ENCODE measurements around the gene DNAL1. TPM values are rescaled to one million over a fixed set of nuclear protein-coding genes. Genes with fewer than 3 reads are reported as not detected.

Gene DNAL1
- total RNA-seq, 8 experiments from 2014 or later = 9.7 to 32.1 (median 12.2) TPM

- Histone ChIP-seq H3K4me1 (replicated peaks in 1 of 2) (peaks cover 35 to 39% of the 10 kb centered on the region in 2 donors), H3K27ac (no peak overlapping the region), H3K4me3 (no peak overlapping the region)
- in situ Hi-C loops (cut with MboI; ENCODE audit: low pct_unique_long_range_greater_than_20kb in 2 of 9, low sequenced_read_pairs in 9 of 9, unreplicated experiment in 9 of 9) = no loop called here
- peak in 2 of 8 experiments; percentile 9 to 22 for ATAC-seq (replicated peaks in 6 of 8)
- 17 to 78% (median 64%) methylated on average over 1 to 5 of the region's 6 CpGs; no CpG with 5 or more reads in 4 of the 10 experiments for WGBS, 10 experiments
Measured at GRCh38 chr14:73746520-73747378, 102.0 kb downstream of the DNAL1 start.

- H3K4me3 ChIP-seq = no peak overlapping the region
- ATAC-seq (replicated peaks in 6 of 8) = no peak
Measured at GRCh38 chr14:73747379-73748211, 102.8 kb downstream of the DNAL1 start.

GRCh38 chr14:73748858-73749357 is 104.1 kb downstream of the DNAL1 start:
- H3K4me3 ChIP-seq = no peak overlapping the region
- ATAC-seq (replicated peaks in 6 of 8) = no peak
- no peak overlapping the region for H3K27ac ChIP-seq
- H3K4me1 ChIP-seq (replicated peaks in 1 of 2) = peaks cover 25 to 29% of the 10 kb centered on the region in 2 donors
- in situ Hi-C loops (cut with MboI; ENCODE audit: low pct_unique_long_range_greater_than_20kb in 2 of 9, low sequenced_read_pairs in 9 of 9, unreplicated experiment in 9 of 9) = no loop called here
- 77 to 100% (median 93%) methylated on average over 3 to 6 of the region's 6 CpGs for WGBS, 10 experiments

More at GRCh38 chr14:73747379-73748211, 102.8 kb downstream of the DNAL1 start:
- Histone ChIP-seq H3K27ac (no peak overlapping the region), H3K4me1 (replicated peaks in 1 of 2) (peaks cover 27 to 31% of the 10 kb centered on the region in 2 donors)
- in situ Hi-C loops (cut with MboI; ENCODE audit: low pct_unique_long_range_greater_than_20kb in 2 of 9, low sequenced_read_pairs in 9 of 9, unreplicated experiment in 9 of 9) = no loop called here
- 41 to 100% (median 80%) methylated on average over 1 to 6 of the region's 9 CpGs for WGBS, 10 experiments

- H3K27ac ChIP-seq = no peak overlapping the region
- H3K4me1 ChIP-seq (replicated peaks in 1 of 2) = peaks cover 33 to 37% of the 10 kb centered on the region in 2 donors
- no peak for ATAC-seq (replicated peaks in 6 of 8)
- H3K4me3 ChIP-seq = no peak overlapping the region
- WGBS, 10 experiments = 26 to 83% (median 70%) methylated on average over 2 to 9 of the region's 11 CpGs; no CpG with 5 or more reads in 1 of the 10 experiments
- in situ Hi-C loops (cut with MboI; ENCODE audit: low pct_unique_long_range_greater_than_20kb in 2 of 9, low sequenced_read_pairs in 9 of 9, unreplicated experiment in 9 of 9) = no loop called here
Measured at GRCh38 chr14:73749706-73750530, 105.1 kb downstream of the DNAL1 start.

- Histone ChIP-seq H3K4me1 (replicated peaks in 1 of 2) (peaks cover 39 to 43% of the 10 kb centered on the region in 2 donors), H3K27ac (no peak overlapping the region), H3K4me3 (no peak overlapping the region)
- ATAC-seq (replicated peaks in 6 of 8) = no peak
- 58 to 100% (median 82%) methylated on average over 2 to 3 of the region's 3 CpGs; no CpG with 5 or more reads in 5 of the 10 experiments for WGBS, 10 experiments
- in situ Hi-C loops (cut with MboI; ENCODE audit: low pct_unique_long_range_greater_than_20kb in 2 of 9, low sequenced_read_pairs in 9 of 9, unreplicated experiment in 9 of 9) = no loop called here
Measured at GRCh38 chr14:73750531-73750901, 105.7 kb downstream of the DNAL1 start.

- Histone ChIP-seq H3K4me3 (no peak overlapping the region), H3K4me1 (replicated peaks in 1 of 2) (peaks cover 36 to 42% of the 10 kb centered on the region in 2 donors), H3K27ac (no peak overlapping the region)
- WGBS, 10 experiments = 100% methylated on average over 2 of the region's 7 CpGs; no CpG with 5 or more reads in 9 of the 10 experiments
- in situ Hi-C loops (cut with MboI; ENCODE audit: low pct_unique_long_range_greater_than_20kb in 2 of 9, low sequenced_read_pairs in 9 of 9, unreplicated experiment in 9 of 9) = no loop called here
- ATAC-seq (replicated peaks in 6 of 8) = no peak
Measured at GRCh38 chr14:73751157-73751691, 106.4 kb downstream of the DNAL1 start.

- 0 to 100% (median 84%) methylated on average over 1 to 5 of the region's 7 CpGs; no CpG with 5 or more reads in 2 of the 10 experiments for WGBS, 10 experiments
- ATAC-seq (replicated peaks in 6 of 8) = peak in 6 of 8 experiments; percentile 9 to 77 (median 46)
- no peak overlapping the region for H3K4me3 ChIP-seq
- in situ Hi-C loops (cut with MboI; ENCODE audit: low pct_unique_long_range_greater_than_20kb in 2 of 9, low sequenced_read_pairs in 9 of 9, unreplicated experiment in 9 of 9) = no loop called here
- H3K4me1 ChIP-seq (replicated peaks in 1 of 2) = peaks cover 28 to 36% of the 10 kb centered on the region in 2 donors
- H3K27ac ChIP-seq = no peak overlapping the region
Measured at GRCh38 chr14:73752297-73752992, 107.7 kb downstream of the DNAL1 start.

Other genes with a start within 250 kb of the DNAL1 start
- gene NUMB, start 186.4 kb upstream of the DNAL1 start, total RNA-seq = 10 to 100 TPM; 13.4 to 56.8 (median 25.3) TPM
- gene RIOX1, start 154.1 kb upstream of the DNAL1 start, total RNA-seq = 10 to 100 TPM in 7 of 8 experiments, 1 to 10 TPM in 1; 9.4 to 15.0 (median 11.9) TPM
- gene ACOT1, start 107.8 kb upstream of the DNAL1 start, total RNA-seq = 1 to 10 TPM in 6 of 8 experiments, under 1 TPM in 2; 0.71 to 4.1 (median 1.5) TPM
- 1 to 10 TPM in 3 of 8 experiments, under 1 TPM in 5; 0.17 to 1.5 (median 0.63) TPM for gene HEATR4, start 86.0 kb upstream of the DNAL1 start, total RNA-seq
- gene ACOT2, start 75.8 kb upstream of the DNAL1 start, total RNA-seq = 10 to 100 TPM in 3 of 8 experiments, 1 to 10 TPM in 5; 2.5 to 29.6 (median 5.3) TPM
- gene ACOT4, start 53.1 kb upstream of the DNAL1 start, total RNA-seq = under 1 TPM in 6 of 8 experiments, not detected in 2; 0.16 to 0.52 (median 0.43) TPM
- gene ACOT6, start 32.5 kb upstream of the DNAL1 start, total RNA-seq = under 1 TPM in 4 of 8 experiments, not detected in 4; 0.29 to 0.63 (median 0.40) TPM
- 100 to 1,000 TPM in 1 of 8 experiments, 10 to 100 TPM in 7; 16.7 to 102 (median 50.9) TPM for gene PNMA1, start 69.4 kb downstream of the DNAL1 start, total RNA-seq
- gene PTGR2, start 206.8 kb downstream of the DNAL1 start, total RNA-seq = 10 to 100 TPM in 4 of 8 experiments, 1 to 10 TPM in 4; 6.2 to 26.9 (median 13.0) TPM
- gene ZNF410, start 241.9 kb downstream of the DNAL1 start, total RNA-seq = 10 to 100 TPM; 32.8 to 63.6 (median 41.4) TPM

All from motor neuron (in vitro differentiated cells).